Measurements from ENCODE around the gene SAMD1. TPM values are rescaled to one million over a fixed set of nuclear protein-coding genes. Genes with fewer than 3 reads are reported as not detected.

The SAMD1 gene
- total and polyA plus RNA-seq, 2 of the 13 experiments (the other 11 are each of a cell fraction or from before 2014, with no cell fraction given): 17.5 to 45.0 TPM

GRCh38 chr19:14136509-14137281, 46.1 kb upstream of the SAMD1 start, which contains the start of gene ASF1B (continued):
- TF ChIP-seq SRSF4 (IDR thresholded peaks at IDR 0.05; ENCODE audit: low read depth, low read length, poor library complexity, severe bottlenecking) (no peak), KLF9 (CRISPR knock-in tag; IDR thresholded peaks at IDR 0.05; ENCODE audit: low read depth) (peak; percentile 60; the same call in 1 of the 2 replicates), NONO (IDR thresholded peaks at IDR 0.05) (no peak), NONO (CRISPR knock-in tag; conservative IDR thresholded peaks at IDR 0.05) (peak; percentile 68), MLLT10 (CRISPR knock-in tag; IDR thresholded peaks at IDR 0.05) (no peak), ZBTB25 (CRISPR knock-in tag; IDR thresholded peaks at IDR 0.05) (peak; percentile 78), ELF3 (CRISPR knock-in tag; IDR thresholded peaks at IDR 0.05) (peak; percentile 81), ZNF546 (CRISPR knock-in tag; conservative IDR thresholded peaks at IDR 0.05) (no peak), FUBP1 (CRISPR knock-in tag; IDR thresholded peaks at IDR 0.05; ENCODE audit: borderline replicate concordance) (no peak), SNAI1 (CRISPR knock-in tag; IDR thresholded peaks at IDR 0.05; ENCODE audit: borderline replicate concordance) (peak; percentile 82), SKI (IDR thresholded peaks at IDR 0.05; ENCODE audit: partially characterized antibody) (no peak), SALL2 (CRISPR knock-in tag; IDR thresholded peaks at IDR 0.05) (peak; percentile 71; the same call in 1 of the 2 replicates), ZNF768 (CRISPR knock-in tag; IDR thresholded peaks at IDR 0.05) (0 out of 2 replicates have a peak, but pooled peaks have one; percentile 17), SP4 (CRISPR knock-in tag; IDR thresholded peaks at IDR 0.05) (peak; percentile 97), ZNF709 (CRISPR knock-in tag; IDR thresholded peaks at IDR 0.05) (peak; percentile 76), AHR (CRISPR knock-in tag; IDR thresholded peaks at IDR 0.05) (0 out of 2 replicates have a peak, but pooled peaks have one; percentile 48), NFYC (CRISPR knock-in tag; IDR thresholded peaks at IDR 0.05) (peak; percentile 95), RFX5 (IDR thresholded peaks at IDR 0.05; ENCODE audit: low read depth, low read length) (peak; percentile 95), KAT2B (IDR thresholded peaks at IDR 0.05; ENCODE audit: borderline replicate concordance, low read depth, low read length) (no peak), REPIN1 (CRISPR knock-in tag; IDR thresholded peaks at IDR 0.05; ENCODE audit: borderline replicate concordance, low read depth) (peak; percentile 85)
- TF ChIP-seq, protein P1, sequence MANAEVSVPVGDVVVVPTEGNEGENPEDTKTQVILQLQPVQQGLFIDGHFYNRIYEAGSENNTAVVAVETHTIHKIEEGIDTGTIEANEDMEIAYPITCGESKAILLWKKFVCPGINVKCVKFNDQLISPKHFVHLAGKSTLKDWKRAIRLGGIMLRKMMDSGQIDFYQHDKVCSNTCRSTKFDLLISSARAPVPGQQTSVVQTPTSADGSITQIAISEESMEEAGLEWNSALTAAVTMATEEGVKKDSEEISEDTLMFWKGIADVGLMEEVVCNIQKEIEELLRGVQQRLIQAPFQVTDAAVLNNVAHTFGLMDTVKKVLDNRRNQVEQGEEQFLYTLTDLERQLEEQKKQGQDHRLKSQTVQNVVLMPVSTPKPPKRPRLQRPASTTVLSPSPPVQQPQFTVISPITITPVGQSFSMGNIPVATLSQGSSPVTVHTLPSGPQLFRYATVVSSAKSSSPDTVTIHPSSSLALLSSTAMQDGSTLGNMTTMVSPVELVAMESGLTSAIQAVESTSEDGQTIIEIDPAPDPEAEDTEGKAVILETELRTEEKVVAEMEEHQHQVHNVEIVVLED (CRISPR knock-in tag; IDR thresholded peaks at IDR 0.05; ENCODE audit: borderline replicate concordance): peak; percentile 92
- TF ChIP-seq, protein P2, sequence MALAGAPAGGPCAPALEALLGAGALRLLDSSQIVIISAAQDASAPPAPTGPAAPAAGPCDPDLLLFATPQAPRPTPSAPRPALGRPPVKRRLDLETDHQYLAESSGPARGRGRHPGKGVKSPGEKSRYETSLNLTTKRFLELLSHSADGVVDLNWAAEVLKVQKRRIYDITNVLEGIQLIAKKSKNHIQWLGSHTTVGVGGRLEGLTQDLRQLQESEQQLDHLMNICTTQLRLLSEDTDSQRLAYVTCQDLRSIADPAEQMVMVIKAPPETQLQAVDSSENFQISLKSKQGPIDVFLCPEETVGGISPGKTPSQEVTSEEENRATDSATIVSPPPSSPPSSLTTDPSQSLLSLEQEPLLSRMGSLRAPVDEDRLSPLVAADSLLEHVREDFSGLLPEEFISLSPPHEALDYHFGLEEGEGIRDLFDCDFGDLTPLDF (CRISPR knock-in tag; IDR thresholded peaks at IDR 0.05): peak; percentile 99
- TF ChIP-seq, protein P3, sequence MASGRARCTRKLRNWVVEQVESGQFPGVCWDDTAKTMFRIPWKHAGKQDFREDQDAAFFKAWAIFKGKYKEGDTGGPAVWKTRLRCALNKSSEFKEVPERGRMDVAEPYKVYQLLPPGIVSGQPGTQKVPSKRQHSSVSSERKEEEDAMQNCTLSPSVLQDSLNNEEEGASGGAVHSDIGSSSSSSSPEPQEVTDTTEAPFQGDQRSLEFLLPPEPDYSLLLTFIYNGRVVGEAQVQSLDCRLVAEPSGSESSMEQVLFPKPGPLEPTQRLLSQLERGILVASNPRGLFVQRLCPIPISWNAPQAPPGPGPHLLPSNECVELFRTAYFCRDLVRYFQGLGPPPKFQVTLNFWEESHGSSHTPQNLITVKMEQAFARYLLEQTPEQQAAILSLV (CRISPR knock-in tag; IDR thresholded peaks at IDR 0.05; ENCODE audit: borderline replicate concordance): peak; percentile 47; the same call in 1 of the 2 replicates
